Measurements from ENCODE around the gene SLC2A1.

Gene SLC2A1

DNA sequence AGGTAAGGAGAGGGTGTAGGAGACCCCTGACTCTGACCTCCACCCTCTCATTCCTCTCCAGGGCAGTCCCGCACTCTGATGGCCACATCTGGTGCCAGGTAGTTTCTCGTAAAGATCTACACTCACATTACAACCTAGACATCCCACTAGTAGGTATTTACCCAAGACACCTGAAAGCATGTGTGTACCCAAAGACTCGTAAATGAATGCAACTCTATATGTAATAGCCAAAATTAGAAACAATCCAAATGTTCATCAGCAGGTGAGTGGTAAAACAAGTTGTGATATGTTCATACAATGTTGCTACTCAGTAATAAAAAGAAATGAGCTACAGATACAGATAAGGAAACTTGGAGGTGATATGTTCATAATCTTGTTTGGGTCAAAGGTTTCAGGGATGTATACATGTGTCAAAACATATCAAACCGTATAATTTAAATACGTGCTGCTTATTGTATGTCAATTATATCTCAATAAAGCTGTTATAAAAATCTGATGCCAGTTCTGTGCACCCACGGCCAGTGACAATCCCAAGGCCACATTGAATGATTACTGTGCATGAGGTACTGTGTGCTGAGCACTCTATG, 37.8 kb upstream of the SLC2A1 start:
- no peak for DNase-seq (ENCODE audit: low read depth in 1 of 2, low spot score in 1 of 2)
- TF ChIP-seq GABPA (IDR thresholded peaks at IDR 0.05; ENCODE audit: low read depth) (no peak), SPI1 (IDR thresholded peaks at IDR 0.05; ENCODE audit: borderline replicate concordance, low read depth) (no peak), POLR2AphosphoS5 (IDR thresholded peaks at IDR 0.05; ENCODE audit: low read depth) (no peak)
- TF ChIP-seq, protein P1, sequence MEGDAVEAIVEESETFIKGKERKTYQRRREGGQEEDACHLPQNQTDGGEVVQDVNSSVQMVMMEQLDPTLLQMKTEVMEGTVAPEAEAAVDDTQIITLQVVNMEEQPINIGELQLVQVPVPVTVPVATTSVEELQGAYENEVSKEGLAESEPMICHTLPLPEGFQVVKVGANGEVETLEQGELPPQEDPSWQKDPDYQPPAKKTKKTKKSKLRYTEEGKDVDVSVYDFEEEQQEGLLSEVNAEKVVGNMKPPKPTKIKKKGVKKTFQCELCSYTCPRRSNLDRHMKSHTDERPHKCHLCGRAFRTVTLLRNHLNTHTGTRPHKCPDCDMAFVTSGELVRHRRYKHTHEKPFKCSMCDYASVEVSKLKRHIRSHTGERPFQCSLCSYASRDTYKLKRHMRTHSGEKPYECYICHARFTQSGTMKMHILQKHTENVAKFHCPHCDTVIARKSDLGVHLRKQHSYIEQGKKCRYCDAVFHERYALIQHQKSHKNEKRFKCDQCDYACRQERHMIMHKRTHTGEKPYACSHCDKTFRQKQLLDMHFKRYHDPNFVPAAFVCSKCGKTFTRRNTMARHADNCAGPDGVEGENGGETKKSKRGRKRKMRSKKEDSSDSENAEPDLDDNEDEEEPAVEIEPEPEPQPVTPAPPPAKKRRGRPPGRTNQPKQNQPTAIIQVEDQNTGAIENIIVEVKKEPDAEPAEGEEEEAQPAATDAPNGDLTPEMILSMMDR (IDR thresholded peaks at IDR 0.05; ENCODE audit: insufficient read depth, low read length): no peak
- TF ChIP-seq, protein P2, sequence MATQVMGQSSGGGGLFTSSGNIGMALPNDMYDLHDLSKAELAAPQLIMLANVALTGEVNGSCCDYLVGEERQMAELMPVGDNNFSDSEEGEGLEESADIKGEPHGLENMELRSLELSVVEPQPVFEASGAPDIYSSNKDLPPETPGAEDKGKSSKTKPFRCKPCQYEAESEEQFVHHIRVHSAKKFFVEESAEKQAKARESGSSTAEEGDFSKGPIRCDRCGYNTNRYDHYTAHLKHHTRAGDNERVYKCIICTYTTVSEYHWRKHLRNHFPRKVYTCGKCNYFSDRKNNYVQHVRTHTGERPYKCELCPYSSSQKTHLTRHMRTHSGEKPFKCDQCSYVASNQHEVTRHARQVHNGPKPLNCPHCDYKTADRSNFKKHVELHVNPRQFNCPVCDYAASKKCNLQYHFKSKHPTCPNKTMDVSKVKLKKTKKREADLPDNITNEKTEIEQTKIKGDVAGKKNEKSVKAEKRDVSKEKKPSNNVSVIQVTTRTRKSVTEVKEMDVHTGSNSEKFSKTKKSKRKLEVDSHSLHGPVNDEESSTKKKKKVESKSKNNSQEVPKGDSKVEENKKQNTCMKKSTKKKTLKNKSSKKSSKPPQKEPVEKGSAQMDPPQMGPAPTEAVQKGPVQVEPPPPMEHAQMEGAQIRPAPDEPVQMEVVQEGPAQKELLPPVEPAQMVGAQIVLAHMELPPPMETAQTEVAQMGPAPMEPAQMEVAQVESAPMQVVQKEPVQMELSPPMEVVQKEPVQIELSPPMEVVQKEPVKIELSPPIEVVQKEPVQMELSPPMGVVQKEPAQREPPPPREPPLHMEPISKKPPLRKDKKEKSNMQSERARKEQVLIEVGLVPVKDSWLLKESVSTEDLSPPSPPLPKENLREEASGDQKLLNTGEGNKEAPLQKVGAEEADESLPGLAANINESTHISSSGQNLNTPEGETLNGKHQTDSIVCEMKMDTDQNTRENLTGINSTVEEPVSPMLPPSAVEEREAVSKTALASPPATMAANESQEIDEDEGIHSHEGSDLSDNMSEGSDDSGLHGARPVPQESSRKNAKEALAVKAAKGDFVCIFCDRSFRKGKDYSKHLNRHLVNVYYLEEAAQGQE (IDR thresholded peaks at IDR 0.05; ENCODE audit: insufficient replicate concordance, low read depth): no peak
- Histone ChIP-seq H3K27me3 (ENCODE audit: insufficient read depth, poor library complexity, severe bottlenecking) (no peaks in the 10 kb centered on the region), H3K27ac (replicated peaks) (no peak overlapping the region), H3K4me3 (replicated peaks; ENCODE audit: insufficient read depth, low read length) (no peak overlapping the region)

DNA sequence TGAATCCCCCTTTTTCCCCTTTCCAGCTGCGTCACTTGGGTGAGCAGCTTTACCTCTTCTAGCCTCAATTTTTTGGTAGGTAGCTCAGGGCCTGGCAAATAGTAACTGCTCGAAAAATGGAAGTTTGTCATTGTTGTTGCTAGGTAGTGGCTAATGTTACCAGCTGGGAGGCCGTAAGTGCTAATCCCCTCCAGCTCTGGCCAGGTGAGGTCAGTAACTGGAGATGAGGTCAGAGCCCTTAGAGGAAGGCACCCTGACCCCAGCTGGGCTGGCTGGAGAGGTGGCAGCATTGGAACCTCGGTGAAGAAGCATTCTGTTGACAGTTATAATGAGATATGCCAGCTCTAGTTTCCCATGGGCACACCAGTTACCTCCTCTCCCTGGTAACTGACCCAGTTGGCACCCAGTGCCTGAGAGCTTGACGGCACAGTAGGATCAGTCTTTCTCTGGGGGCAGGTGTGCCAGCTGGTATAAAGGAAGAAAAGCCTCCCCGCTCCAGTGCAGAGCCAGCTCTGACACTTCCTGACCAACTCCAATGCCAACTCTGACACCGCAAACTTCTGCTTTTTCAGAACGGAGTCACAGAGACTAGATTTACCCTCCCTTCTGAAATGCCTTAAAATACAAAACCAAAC, 35.0 kb upstream of the SLC2A1 start:
- Histone ChIP-seq H3K4me3 (replicated peaks; ENCODE audit: insufficient read depth, low read length) (no peak overlapping the region), H3K27me3 (ENCODE audit: insufficient read depth, poor library complexity, severe bottlenecking) (no peaks in the 10 kb centered on the region), H3K27ac (replicated peaks) (no peak overlapping the region; the same call in 1 of the 2 replicates)
- DNase-seq (ENCODE audit: low read depth in 1 of 2, low spot score in 1 of 2): peak in 1 of 2 experiments; percentile 82
- TF ChIP-seq GABPA (IDR thresholded peaks at IDR 0.05; ENCODE audit: low read depth): no peak
- TF ChIP-seq POLR2AphosphoS5 (IDR thresholded peaks at IDR 0.05; ENCODE audit: low read depth): no peak
- peak; percentile 56; the same call in 1 of the 2 replicates for TF ChIP-seq SPI1 (IDR thresholded peaks at IDR 0.05; ENCODE audit: borderline replicate concordance, low read depth)

DNA sequence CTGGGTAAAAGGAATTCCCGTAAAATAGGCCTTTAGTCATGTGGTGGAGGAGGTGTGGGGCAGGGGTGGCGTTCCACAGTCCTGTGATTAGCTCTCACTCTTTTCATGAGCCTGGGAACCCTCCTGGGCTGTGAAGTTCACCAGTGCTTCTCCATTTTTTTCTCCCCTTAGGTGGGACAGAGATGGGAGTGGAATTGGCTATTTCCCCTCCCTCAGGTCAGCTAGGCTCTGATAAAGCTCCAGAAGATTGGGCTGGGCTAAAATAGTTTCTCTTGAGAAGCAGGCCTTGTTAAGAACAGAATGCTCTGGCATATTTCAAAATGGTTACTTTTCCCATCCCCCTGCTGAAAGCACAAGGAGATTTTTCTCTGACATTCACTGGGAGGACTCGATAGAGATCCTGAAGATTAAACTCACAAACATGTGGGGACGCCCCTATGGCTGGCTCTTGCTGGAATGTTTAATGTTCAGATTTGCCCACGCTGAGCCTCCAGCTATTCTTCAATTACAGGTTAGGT, 33.4 kb upstream of the SLC2A1 start:
- Histone ChIP-seq H3K27ac (replicated peaks) (no peak overlapping the region), H3K27me3 (ENCODE audit: insufficient read depth, poor library complexity, severe bottlenecking) (no peaks in the 10 kb centered on the region), H3K4me3 (replicated peaks; ENCODE audit: insufficient read depth, low read length) (no peak overlapping the region)
- no peak for DNase-seq (ENCODE audit: low read depth in 1 of 2, low spot score in 1 of 2)
- TF ChIP-seq POLR2AphosphoS5 (IDR thresholded peaks at IDR 0.05; ENCODE audit: low read depth): no peak
- TF ChIP-seq, protein P1 (IDR thresholded peaks at IDR 0.05; ENCODE audit: insufficient read depth, low read length): no peak
- no peak for TF ChIP-seq GABPA (IDR thresholded peaks at IDR 0.05; ENCODE audit: low read depth)
- TF ChIP-seq SPI1 (IDR thresholded peaks at IDR 0.05; ENCODE audit: borderline replicate concordance, low read depth): no peak
- TF ChIP-seq, protein P2 (IDR thresholded peaks at IDR 0.05; ENCODE audit: insufficient replicate concordance, low read depth): no peak

DNA sequence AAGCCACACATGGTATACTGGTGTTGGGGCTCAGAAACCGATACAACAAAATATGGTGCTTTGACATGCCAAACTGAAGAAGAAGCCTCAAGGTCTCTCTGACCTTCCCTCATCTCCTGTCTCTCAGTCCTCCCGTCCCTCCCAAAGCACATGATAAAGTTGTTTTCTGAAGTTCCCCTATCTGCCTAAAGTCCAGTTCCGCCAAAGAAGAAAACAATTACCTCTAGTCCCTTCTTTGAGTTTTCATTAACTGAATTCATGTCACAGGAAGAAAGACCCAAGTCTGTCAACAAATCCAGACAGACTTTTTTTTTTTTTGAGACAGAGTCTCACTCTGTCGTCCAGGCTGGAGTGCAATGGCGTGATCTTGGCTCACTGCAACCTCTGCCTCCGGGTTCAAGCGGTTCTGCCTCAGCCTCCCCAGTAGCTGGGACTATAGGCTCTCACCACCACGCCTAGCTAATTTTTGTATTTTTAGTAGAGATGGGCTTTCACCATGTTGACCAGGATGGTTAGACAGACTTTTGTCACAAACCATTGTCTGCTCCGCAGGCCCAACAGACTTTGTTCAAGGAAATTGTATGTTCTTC, 32.2 kb upstream of the SLC2A1 start:
- Histone ChIP-seq H3K4me3 (replicated peaks; ENCODE audit: insufficient read depth, low read length) (no peak overlapping the region), H3K27me3 (ENCODE audit: insufficient read depth, poor library complexity, severe bottlenecking) (no peaks in the 10 kb centered on the region), H3K27ac (replicated peaks) (no peak overlapping the region)
- no peak for TF ChIP-seq GABPA (IDR thresholded peaks at IDR 0.05; ENCODE audit: low read depth)
- TF ChIP-seq POLR2AphosphoS5 (IDR thresholded peaks at IDR 0.05; ENCODE audit: low read depth): no peak
- no peak for TF ChIP-seq SPI1 (IDR thresholded peaks at IDR 0.05; ENCODE audit: borderline replicate concordance, low read depth)
- TF ChIP-seq, protein P2 (IDR thresholded peaks at IDR 0.05; ENCODE audit: insufficient replicate concordance, low read depth): no peak
- TF ChIP-seq, protein P1 (IDR thresholded peaks at IDR 0.05; ENCODE audit: insufficient read depth, low read length): no peak
- no peak for DNase-seq (ENCODE audit: low read depth in 1 of 2, low spot score in 1 of 2)

Data from HL-60 (cell line).